Hypothalamus (tissue), 51 donors: ENCODE data around the gene RPL35A.

Experiments
- DNase-seq, 51 donors: peaks; one replicate each; lab custom pipeline; 2025; lab: John Stamatoyannopoulos, UW

RPL35A gene

GRCh38 chr3:197994736-197995135 is 44.7 kb downstream of the RPL35A start:
- no peak for DNase-seq

- no peak for DNase-seq
These were observed 46.9 kb downstream of the RPL35A start for GRCh38 chr3:197996855-197997254.

GRCh38 chr3:197997936-197998335 is 47.9 kb downstream of the RPL35A start:
- DNase-seq = no peak
